22Rv1 (cell line): ENCODE measurements around the gene RUNX3.

Experiments
- H3K27ac ChIP-seq: fragments of 450-650 bp; 2 replicates; pipeline ENCODE4 v1.5.1; 2017
- ZFX ChIP-seq: fragments of 450-650 bp; IDR thresholded peaks from 2 replicates; pipeline ENCODE4 v1.6.1; 2017; ENCODE audit warnings: antibody characterized with exemption, borderline replicate concordance
- TF ChIP-seq, protein P1 (sequence below): fragments of 450-650 bp; IDR thresholded peaks from 2 replicates; pipeline ENCODE4 v1.5.1; 2017; ENCODE audit warnings: mild to moderate bottlenecking

The RUNX3 gene

DNA sequence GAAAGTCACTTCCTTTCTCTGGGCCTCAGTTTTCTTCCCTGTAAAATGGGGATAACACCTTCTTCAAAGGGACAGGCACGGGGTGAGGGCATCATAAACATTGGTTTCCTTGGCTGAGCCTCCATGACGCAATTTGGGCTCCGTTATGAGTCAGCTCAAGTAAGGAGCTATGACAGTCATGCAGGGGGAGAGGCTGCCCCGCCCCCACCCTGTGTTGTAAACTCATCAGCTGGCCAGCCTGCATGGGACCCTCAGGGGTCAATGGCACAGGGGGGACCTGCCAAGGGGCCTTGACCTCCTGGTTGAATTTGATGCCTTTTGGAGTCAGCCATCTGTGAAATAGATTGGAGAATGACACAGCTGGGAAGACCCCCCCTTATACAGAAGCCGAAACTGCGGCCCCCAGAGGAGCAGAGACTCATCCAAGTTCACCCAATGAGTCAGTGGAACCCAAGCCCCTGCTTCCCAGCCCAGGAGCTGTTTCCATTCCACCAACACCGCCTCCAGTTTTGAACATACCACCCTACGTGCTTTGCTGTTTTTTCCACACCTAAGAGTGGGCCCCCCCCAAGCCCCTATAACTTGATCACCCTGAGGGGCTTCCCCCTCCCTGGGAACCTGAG lies 36.8 kb upstream of the RUNX3 start:
- TF ChIP-seq, protein P1, sequence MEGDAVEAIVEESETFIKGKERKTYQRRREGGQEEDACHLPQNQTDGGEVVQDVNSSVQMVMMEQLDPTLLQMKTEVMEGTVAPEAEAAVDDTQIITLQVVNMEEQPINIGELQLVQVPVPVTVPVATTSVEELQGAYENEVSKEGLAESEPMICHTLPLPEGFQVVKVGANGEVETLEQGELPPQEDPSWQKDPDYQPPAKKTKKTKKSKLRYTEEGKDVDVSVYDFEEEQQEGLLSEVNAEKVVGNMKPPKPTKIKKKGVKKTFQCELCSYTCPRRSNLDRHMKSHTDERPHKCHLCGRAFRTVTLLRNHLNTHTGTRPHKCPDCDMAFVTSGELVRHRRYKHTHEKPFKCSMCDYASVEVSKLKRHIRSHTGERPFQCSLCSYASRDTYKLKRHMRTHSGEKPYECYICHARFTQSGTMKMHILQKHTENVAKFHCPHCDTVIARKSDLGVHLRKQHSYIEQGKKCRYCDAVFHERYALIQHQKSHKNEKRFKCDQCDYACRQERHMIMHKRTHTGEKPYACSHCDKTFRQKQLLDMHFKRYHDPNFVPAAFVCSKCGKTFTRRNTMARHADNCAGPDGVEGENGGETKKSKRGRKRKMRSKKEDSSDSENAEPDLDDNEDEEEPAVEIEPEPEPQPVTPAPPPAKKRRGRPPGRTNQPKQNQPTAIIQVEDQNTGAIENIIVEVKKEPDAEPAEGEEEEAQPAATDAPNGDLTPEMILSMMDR: no peak
- no peak for TF ChIP-seq ZFX
- no peak overlapping the region for H3K27ac ChIP-seq

DNA sequence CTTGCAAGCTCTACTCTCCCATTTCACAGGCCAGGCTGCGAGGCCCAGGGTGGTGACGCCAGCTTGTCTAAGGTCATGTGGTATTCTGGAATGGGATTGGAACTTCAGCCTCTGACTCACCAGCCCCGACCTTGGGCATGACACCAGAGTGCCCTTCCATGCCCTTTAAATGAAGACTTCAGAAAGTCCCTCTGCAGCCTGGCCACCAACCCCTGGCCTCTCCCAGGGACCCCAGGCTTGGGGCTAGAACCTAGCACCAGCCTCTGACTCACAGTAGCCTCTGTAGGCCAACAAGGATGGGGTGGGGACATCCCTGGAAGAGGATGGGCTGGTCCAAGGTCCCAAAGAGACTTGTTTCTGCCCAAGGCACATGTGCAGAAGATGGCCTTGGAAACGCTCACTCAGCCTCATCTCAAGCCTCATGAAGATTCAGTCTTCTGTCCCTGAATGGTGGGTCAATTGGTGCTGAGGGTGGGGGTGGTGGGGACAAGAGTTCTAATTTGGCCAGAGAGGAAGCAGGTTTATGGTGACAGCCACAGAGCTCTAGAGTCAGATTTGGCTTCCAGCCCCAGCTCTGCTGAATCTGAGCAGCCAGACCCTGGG lies 36.1 kb upstream of the RUNX3 start:
- H3K27ac ChIP-seq: no peak overlapping the region
- TF ChIP-seq, protein P1: no peak
- no peak for TF ChIP-seq ZFX

DNA sequence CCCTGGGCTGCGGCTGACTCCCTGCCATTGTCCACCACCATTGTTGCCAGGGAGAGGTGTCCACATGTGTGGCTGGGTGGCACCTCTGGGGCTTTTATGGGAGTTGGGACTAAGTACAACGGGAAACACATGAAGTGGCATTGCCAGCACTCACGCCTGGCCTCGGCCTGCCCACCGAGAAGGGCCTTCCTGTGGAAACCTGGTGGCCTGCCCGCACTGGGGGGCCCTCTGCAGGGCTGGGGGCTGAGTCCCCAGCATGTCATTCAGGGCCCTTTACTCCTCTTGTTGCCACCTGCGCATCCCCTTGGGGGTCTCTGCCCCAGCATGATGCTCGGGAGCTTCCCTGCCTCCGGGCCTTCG lies 35.5 kb upstream of the RUNX3 start:
- H3K27ac ChIP-seq: no peak overlapping the region

DNA sequence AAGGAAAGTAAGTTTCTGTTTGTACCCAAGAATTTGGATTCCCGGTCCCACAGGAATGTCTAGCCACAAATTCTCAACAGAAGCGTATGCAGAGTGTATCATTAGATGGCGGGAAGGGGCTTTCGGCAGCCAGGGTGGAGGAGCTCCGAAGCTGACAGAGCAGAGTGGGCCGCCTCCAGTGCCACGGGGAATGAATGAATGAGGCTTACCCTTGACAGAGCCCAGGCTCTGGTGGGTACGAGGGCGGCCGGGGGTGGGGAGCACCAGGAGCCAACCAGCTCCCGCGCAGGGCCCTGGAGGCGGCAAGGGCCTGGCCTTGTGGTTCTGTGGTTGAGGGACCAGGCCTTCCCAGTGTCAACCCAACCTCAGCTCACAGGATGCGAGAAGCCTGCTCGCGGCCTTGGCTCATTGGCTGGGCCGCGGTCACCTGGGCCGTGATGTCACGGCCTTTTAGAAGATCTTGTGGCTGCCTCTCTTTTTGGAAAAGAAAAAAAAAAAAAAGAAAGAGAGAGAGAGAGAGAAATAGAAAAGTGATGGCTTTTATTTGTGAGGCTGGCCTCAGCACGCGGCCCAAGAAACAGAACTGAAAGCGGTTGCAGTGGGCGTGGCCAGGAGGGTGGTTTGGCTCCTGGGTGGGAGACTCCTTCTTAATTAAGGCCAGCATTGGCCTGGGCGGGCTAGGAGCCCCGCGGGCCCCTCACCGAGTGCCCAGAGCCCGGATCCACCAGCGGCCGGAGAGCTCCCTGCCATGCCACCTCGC lies 34.9 kb upstream of the RUNX3 start:
- TF ChIP-seq ZFX: no peak
- TF ChIP-seq, protein P1: no peak
- no peak overlapping the region for H3K27ac ChIP-seq

More for the DNA sequence above, 35.5 kb upstream of the RUNX3 start:
- no peak for TF ChIP-seq ZFX
- TF ChIP-seq, protein P1: no peak

DNA sequence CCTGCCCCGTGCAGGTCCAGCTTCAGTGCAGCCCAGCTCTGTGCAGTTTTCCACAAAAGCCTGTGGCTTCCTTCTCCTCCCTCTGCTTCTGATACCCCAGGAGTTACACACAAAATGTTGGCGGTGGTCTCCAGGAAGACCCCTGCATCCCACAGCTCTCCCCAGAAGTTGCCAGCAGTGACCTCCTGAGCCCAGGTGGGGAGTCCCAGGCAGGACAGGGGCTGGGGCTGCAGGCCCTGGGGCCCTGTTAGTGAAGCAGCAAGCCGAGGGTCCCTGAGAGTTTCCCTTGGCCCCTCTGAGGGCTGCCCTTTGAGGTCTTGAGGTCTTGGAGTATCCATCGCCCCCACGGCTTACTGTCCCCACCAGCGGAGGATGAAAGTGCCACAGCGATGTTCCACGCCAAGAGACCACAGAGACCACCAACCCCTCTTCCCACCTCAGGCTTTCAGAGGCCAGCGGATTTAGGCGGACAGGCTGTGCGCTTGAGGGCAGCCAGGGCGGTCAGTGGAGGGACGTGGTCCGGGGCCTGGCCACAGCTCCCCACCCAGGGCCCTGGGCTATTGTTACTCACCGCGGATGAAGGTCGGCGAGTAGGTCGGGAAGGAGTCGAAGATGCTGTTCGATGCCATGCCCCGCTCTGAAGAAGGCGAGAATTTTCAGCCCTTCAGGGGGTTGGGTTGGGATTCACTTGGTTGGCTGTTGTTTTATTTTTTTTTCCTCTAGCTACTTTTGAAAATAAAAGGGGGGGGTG lies 34.0 kb upstream of the RUNX3 start:
- no peak for TF ChIP-seq ZFX
- TF ChIP-seq, protein P1: no peak
- no peak overlapping the region for H3K27ac ChIP-seq

DNA sequence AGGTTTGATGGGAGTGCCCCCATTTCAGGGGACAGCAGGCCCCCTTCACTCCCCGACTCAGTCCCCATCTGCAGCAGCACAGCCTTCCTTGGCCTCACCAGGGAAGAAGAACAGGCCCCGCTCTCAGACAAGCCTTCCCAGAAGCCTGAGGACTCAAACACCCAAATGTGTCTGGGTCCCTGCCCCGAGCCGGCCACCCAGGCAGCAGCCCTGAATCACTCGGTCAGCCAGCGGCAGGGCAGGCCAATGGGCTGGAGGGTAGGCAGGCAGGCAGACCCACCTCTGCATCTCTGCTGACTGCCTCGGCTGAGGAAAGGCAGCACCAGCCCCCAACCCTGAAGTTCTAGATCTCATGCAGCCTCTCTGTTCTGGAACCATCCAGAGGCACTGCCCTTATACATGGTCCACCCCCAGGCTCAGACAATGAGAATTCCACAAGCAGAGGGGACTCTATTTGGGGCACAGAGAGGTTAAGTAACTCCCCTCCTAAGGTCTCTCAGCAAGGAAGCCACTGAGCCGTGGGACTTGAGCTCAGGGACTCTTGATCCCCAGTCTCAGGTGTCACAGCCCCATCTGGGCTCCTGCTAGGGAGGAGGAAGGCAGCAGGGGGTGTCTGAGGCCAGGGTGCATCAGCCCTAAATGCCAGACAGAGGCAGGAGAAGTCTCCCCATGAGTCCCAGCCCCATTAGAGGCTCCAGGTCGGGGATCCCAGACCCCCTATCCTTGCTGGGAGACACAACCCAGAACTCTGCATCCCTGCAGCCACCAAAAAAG lies 33.2 kb upstream of the RUNX3 start:
- H3K27ac ChIP-seq: no peak overlapping the region
- TF ChIP-seq, protein P1: no peak
- no peak for TF ChIP-seq ZFX
